Stimulated activated CD8-positive, alpha-beta memory T cell treated with anti-CD3 and anti-CD28 coated beads, Interleukin-7, amount 100 ng/mL, for 1 hour (primary cell): ENCODE measurements around the gene CLBA1.
"Not testable (repeated sequence)": the region's sequence is repeated elsewhere in the genome, so short reads cannot be mapped to it uniquely, and the experiment has no call there.

Experiments
- DNase-seq, 2 donors: peaks; one replicate each; pipeline ENCODE4 v3.0.0-alpha.2; 2020; ENCODE audit warnings: low read depth in 2 of 2

CLBA1 gene

GRCh38 chr14:104985675-104986486, at the start of gene CLBA1:
CLBA1 (plus strand) TSS chr14:104985788; CDS start chr14:104986432, 644 bp downstream.
- DNase-seq: peak; percentile 70 to 76

GRCh38 chr14:104935955-104936354, 49.6 kb upstream of the CLBA1 start:
- DNase-seq: no peak

GRCh38 chr14:104936361-104937155, 49.0 kb upstream of the CLBA1 start:
- DNase-seq: no peak

GRCh38 chr14:104937161-104937560, 48.4 kb upstream of the CLBA1 start:
- no peak for DNase-seq

- DNase-seq: no peak
Observed at GRCh38 chr14:104937694-104938365, 47.8 kb upstream of the CLBA1 start.

- no peak for DNase-seq
Observed at GRCh38 chr14:104938436-104938835, 47.2 kb upstream of the CLBA1 start.

- no peak for DNase-seq
Observed at GRCh38 chr14:104938960-104939359, 46.6 kb upstream of the CLBA1 start.

- no peak for DNase-seq
Observed at GRCh38 chr14:104939666-104940410, 45.8 kb upstream of the CLBA1 start.

GRCh38 chr14:104940526-104941150, 45.0 kb upstream of the CLBA1 start:
- no peak for DNase-seq

GRCh38 chr14:104941508-104942365, 43.9 kb upstream of the CLBA1 start:
- DNase-seq: no peak

- no peak for DNase-seq
Observed at GRCh38 chr14:104942586-104942985, 43.0 kb upstream of the CLBA1 start.

- DNase-seq: not testable (repeated sequence)
Observed at GRCh38 chr14:104943216-104944015, 42.2 kb upstream of the CLBA1 start.

- not testable (repeated sequence) for DNase-seq
Observed at GRCh38 chr14:104944016-104944308, 41.6 kb upstream of the CLBA1 start.

- not testable (repeated sequence) for DNase-seq
Observed at GRCh38 chr14:104944436-104945205, 41.0 kb upstream of the CLBA1 start.

- not testable (repeated sequence) for DNase-seq
Observed at GRCh38 chr14:104945266-104945665, 40.3 kb upstream of the CLBA1 start.

- not testable (repeated sequence) for DNase-seq
Observed at GRCh38 chr14:104945986-104946965, 39.3 kb upstream of the CLBA1 start.

GRCh38 chr14:104947201-104947600, 38.4 kb upstream of the CLBA1 start:
- not testable (repeated sequence) for DNase-seq
